ENCODE measurements around the gene HAO1. TPM values are rescaled to one million over a fixed set of nuclear protein-coding genes. Genes with fewer than 3 reads are reported as not detected.
A peak's percentile ranks its signal among the peaks of the same experiment; 100 is the strongest.

HAO1 gene
- total RNA-seq, 2 donors from 2014 or later, result not detected

DNA sequence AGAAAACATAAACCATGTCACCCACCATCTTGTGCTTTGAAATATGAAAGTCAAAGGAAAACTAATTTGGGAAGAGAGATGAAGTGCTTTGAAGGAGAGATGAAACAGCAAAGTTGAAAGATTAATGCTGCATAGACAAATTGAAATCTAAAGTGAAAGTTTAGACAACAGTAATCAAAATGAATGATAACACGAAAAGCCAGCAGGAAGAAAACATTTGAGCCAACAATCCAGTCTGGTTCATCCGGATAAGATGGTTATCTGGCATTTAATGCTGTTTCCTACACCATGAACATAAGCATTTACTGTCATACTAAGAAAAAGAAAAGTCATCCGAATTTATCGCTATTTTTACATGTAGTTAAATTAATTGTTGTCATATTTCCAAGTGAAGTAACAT is 595 bp downstream of the HAO1 start:
- ATAC-seq (no peak), DNase-seq (ENCODE audit: low spot score in 2 of 2) (no peak)
- Mint-ChIP-seq H3K9me3 (no peaks in the 10 kb centered on the region), H3K27ac (no peak overlapping the region), H3K36me3 (no peaks in the 10 kb centered on the region)

DNA sequence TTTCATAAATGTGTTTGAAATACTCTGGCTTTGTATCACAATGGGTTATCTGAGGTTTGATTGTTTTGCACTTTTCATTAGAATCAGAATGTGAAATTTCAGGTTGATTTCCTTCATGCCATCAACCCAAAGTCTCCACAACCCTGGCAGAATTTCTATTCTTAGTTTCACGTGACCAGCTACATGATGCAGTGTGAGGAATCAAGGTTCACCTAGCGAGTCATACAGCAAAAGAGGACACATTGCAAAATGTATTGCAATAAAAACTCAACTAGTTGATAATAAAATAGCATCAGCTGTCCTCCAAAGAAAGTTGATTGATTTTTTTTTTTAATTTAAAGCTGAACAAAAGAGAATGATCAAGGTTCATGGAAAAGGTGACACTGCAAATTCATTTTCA is 2.2 kb downstream of the HAO1 start:
- Mint-ChIP-seq H3K36me3 (no peaks in the 10 kb centered on the region), H3K27ac (no peak overlapping the region), H3K9me3 (no peaks in the 10 kb centered on the region)
- DNase-seq (ENCODE audit: low spot score in 2 of 2) (no peak), ATAC-seq (no peak)

GRCh38 chr20:7937328-7937727 is 2.9 kb downstream of the HAO1 start:
- no peak for ATAC-seq
- no peaks in the 10 kb centered on the region for H3K9me3 Mint-ChIP-seq
- no peaks in the 10 kb centered on the region for H3K36me3 Mint-ChIP-seq
- H3K27ac Mint-ChIP-seq, result no peak overlapping the region
- DNase-seq (ENCODE audit: low spot score in 2 of 2), result no peak

- no peaks in the 10 kb centered on the region for H3K36me3 Mint-ChIP-seq
- ATAC-seq (no peak), DNase-seq (ENCODE audit: low spot score in 2 of 2) (no peak)
- no peaks in the 10 kb centered on the region for H3K9me3 Mint-ChIP-seq
- H3K27ac Mint-ChIP-seq, result no peak overlapping the region
Observed at GRCh38 chr20:7935027-7935551, 5.2 kb downstream of the HAO1 start.

DNA sequence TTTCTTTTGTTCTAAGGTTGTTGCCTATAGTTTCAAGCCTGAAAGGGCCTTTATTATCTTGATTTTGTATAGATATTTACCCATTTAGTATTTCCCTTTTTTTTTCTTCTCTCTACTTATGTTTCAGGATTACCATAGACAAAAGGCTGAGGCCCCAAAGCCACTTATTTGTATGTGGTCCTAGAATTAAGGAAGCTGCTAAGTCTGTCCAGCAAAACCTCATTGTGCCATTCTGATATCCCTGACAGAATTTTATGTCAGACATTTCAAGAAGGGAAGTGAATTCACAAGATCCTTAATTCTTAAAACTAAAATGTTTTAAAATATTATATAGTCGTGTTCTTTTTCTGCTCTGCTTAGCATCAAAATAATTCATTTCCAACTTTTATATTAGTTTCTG is 6.9 kb downstream of the HAO1 start:
- Mint-ChIP-seq H3K36me3 (no peaks in the 10 kb centered on the region), H3K9me3 (no peaks in the 10 kb centered on the region), H3K27ac (no peak overlapping the region)
- ATAC-seq (no peak), DNase-seq (ENCODE audit: low spot score in 2 of 2) (no peak)

GRCh38 chr20:7930343-7930742 is 9.9 kb downstream of the HAO1 start:
- DNase-seq (ENCODE audit: low spot score in 2 of 2), result no peak
- Mint-ChIP-seq H3K9me3 (no peaks in the 10 kb centered on the region), H3K36me3 (no peaks in the 10 kb centered on the region), H3K27ac (no peak overlapping the region)
- ATAC-seq, result no peak

GRCh38 chr20:7926767-7927166 is 13.5 kb downstream of the HAO1 start:
- no peak for ATAC-seq
- Mint-ChIP-seq H3K36me3 (no peaks in the 10 kb centered on the region), H3K9me3 (no peaks in the 10 kb centered on the region), H3K27ac (no peak overlapping the region)
- DNase-seq (ENCODE audit: low spot score in 2 of 2), result no peak

DNA sequence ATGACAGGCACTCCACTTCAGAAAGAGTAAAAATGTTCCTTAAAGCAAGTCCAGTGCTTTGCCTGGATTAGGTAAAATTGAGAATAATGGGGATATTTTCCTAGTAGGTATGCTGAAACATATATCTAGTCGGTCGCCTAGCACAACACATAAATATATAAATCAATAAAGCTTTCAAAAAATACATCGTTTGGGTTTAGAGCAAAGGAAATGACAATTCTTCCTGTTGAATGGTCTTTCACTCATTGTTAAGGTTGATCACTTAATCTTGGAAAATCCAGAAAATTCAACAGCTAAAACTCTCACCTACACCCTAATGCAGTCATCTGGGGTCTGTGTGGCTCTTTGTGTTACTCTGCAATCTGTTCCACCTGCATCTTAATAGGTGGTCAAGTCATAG is 13.9 kb downstream of the HAO1 start:
- ATAC-seq, result no peak
- DNase-seq (ENCODE audit: low spot score in 2 of 2), result no peak
- H3K9me3 Mint-ChIP-seq, result no peaks in the 10 kb centered on the region
- H3K36me3 Mint-ChIP-seq, result no peaks in the 10 kb centered on the region
- H3K27ac Mint-ChIP-seq, result no peak overlapping the region

- ATAC-seq, result peak in 1 of 2 donors; percentile 37
- Mint-ChIP-seq H3K36me3 (no peaks in the 10 kb centered on the region), H3K9me3 (peaks cover 0 to 3% of the 10 kb centered on the region in 2 donors), H3K27ac (no peak overlapping the region)
- DNase-seq (ENCODE audit: low spot score in 2 of 2), result no peak
Observed at GRCh38 chr20:7924692-7925091, 15.6 kb downstream of the HAO1 start.

GRCh38 chr20:7916648-7917047 is 23.6 kb downstream of the HAO1 start:
- ATAC-seq, result no peak
- no peaks in the 10 kb centered on the region for H3K36me3 Mint-ChIP-seq
- no peak for DNase-seq (ENCODE audit: low spot score in 2 of 2)
- peaks cover 0 to 3% of the 10 kb centered on the region in 2 donors for H3K9me3 Mint-ChIP-seq
- H3K27ac Mint-ChIP-seq, result no peak overlapping the region

DNA sequence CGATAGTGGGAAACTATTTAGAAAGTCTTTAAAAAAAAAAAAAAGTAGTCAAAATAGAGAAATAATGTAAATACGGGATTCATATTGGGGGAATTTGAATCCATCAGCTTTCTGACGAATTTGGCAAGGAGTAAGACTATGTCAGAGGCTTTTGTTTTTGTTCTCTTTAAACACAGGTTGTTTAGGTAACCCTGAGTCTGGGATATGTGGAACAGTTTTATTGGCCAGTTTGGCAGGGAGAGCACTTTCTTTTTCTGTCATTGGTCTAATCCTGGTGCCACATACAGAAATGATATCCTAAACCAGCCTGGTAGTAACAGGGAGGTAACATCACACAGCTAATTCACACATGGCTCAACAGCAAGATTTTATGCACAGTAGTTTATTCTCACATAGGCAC is 27.7 kb downstream of the HAO1 start:
- peaks cover 0 to 4% of the 10 kb centered on the region in 2 donors for H3K9me3 Mint-ChIP-seq
- ATAC-seq, result no peak
- H3K36me3 Mint-ChIP-seq, result no peaks in the 10 kb centered on the region

GRCh38 chr20:7911586-7912330 is 28.5 kb downstream of the HAO1 start:
- no peak overlapping the region for H3K27ac Mint-ChIP-seq
- ATAC-seq, result no peak
- no peaks in the 10 kb centered on the region for H3K36me3 Mint-ChIP-seq
- peaks cover 0 to 4% of the 10 kb centered on the region in 2 donors for H3K9me3 Mint-ChIP-seq
- no peak for DNase-seq (ENCODE audit: low spot score in 2 of 2)

More for the DNA sequence above, 27.7 kb downstream of the HAO1 start:
- no peak for DNase-seq (ENCODE audit: low spot score in 2 of 2)
- no peak overlapping the region for H3K27ac Mint-ChIP-seq

- Mint-ChIP-seq H3K27ac (no peak overlapping the region), H3K36me3 (no peaks in the 10 kb centered on the region), H3K9me3 (peaks cover 0 to 4% of the 10 kb centered on the region in 2 donors)
- ATAC-seq, result no peak
- DNase-seq (ENCODE audit: low spot score in 2 of 2), result no peak
Observed at GRCh38 chr20:7908905-7909304, 31.4 kb downstream of the HAO1 start.

- Mint-ChIP-seq H3K9me3 (peaks cover 0 to 12% of the 10 kb centered on the region in 2 donors), H3K36me3 (no peaks in the 10 kb centered on the region), H3K27ac (no peak overlapping the region)
- no peak for DNase-seq (ENCODE audit: low spot score in 2 of 2)
- no peak for ATAC-seq
Observed at GRCh38 chr20:7903429-7903828, 36.8 kb downstream of the HAO1 start.

DNA sequence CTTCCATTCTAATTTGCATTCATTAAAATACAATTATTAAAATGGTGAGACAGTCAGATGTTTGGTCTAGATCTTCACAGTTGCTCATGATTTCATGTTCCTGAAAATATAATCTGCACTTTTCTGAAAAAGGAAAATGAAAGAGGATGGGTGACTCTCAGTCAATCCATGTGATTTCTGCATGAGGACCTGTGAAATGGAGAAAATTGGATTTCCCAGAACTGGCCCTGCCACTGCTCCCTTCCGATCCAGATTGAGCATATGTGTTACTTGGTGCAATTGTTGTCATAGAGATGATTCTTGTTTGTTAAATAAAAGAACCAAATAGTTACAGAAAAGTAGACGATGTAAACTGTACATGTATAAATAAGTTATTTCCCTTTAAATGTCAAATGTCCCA is 37.4 kb downstream of the HAO1 start:
- ATAC-seq (no peak), DNase-seq (ENCODE audit: low spot score in 2 of 2) (no peak)
- H3K27ac Mint-ChIP-seq, result no peak overlapping the region
- peaks cover 0 to 11% of the 10 kb centered on the region in 2 donors for H3K9me3 Mint-ChIP-seq
- H3K36me3 Mint-ChIP-seq, result no peaks in the 10 kb centered on the region

DNA sequence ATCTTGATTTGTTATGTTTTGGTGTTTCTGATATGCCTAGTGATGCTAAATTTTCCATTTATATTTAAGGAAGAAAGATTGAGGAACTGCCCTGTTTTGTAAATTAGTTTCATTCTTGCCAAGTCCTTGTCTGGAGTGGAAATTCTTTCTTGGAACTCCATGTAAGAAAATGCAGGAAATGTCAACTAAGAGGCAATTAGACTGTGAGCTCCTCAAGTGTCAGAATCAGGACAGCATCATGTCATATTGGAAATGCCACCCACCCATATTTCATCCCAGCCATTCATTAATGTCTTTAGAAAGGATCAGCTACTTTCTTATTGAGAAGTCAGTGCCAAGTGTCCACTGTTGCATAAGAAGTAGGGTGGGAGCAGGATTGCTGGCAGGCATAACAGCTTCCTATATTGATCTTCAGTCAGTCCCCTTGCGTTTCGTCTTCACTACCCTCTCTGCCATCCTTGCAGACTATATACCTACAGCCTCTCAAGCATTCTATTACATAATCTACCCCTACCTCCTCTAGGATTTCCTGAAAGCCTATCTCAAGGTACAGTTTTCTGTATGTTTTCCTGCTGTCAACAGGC is 42.4 kb downstream of the HAO1 start:
- no peak for ATAC-seq
- peaks cover 0 to 5% of the 10 kb centered on the region in 2 donors for H3K36me3 Mint-ChIP-seq
- no peak for DNase-seq (ENCODE audit: low spot score in 2 of 2)

GRCh38 chr20:7893014-7893730 is 47.1 kb downstream of the HAO1 start:
- H3K36me3 Mint-ChIP-seq, result peaks cover 0 to 5% of the 10 kb centered on the region in 2 donors
- no peak overlapping the region for H3K27ac Mint-ChIP-seq
- ATAC-seq (no peak), DNase-seq (ENCODE audit: low spot score in 2 of 2) (no peak)
- peaks cover 0 to 5% of the 10 kb centered on the region in 2 donors for H3K9me3 Mint-ChIP-seq

More for the DNA sequence above, 42.4 kb downstream of the HAO1 start:
- H3K9me3 Mint-ChIP-seq, result peaks cover under 1 to 5% of the 10 kb centered on the region in 2 donors
- H3K27ac Mint-ChIP-seq, result no peak overlapping the region

All from activated naive CD4-positive, alpha-beta T cell treated with anti-CD3 and anti-CD28 coated beads, Interleukin-2, amount 50 U/mL, for 72 hours (primary cell).